HG03135 (cell line): ENCODE results near the gene NCOR1.

Experiments used
- ATAC-seq: cut with Tn5 transposase; IDR thresholded peaks from one replicate; pipeline ENCODE4 v1.9.1; 2021; ENCODE audit warnings: mild to moderate bottlenecking, moderate library complexity; ENCODE audit not compliant: unreplicated experiment

Gene NCOR1

DNA sequence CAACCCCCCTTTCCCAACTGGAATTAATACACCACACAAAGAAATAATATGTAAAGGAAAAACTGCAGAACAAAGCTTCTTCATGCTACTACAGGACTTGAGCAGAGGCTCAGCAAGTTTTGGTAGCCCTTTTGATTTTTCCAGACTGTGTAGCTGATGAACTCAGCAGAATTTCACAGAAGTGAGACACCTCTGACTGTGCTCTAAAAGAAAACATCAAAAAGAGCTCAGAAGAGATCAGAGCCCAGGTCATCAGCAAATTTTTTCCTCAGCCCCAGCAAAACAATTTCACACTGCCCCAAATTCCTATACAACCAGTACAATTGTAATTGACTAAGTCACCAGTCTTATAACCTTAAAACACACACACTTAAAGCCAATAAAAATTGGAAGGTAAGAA, 177.7 kb downstream of the NCOR1 start:
- no peak for ATAC-seq

GRCh38 chr17:16036261-16036660, 179.1 kb downstream of the NCOR1 start:
- ATAC-seq = no peak

DNA sequence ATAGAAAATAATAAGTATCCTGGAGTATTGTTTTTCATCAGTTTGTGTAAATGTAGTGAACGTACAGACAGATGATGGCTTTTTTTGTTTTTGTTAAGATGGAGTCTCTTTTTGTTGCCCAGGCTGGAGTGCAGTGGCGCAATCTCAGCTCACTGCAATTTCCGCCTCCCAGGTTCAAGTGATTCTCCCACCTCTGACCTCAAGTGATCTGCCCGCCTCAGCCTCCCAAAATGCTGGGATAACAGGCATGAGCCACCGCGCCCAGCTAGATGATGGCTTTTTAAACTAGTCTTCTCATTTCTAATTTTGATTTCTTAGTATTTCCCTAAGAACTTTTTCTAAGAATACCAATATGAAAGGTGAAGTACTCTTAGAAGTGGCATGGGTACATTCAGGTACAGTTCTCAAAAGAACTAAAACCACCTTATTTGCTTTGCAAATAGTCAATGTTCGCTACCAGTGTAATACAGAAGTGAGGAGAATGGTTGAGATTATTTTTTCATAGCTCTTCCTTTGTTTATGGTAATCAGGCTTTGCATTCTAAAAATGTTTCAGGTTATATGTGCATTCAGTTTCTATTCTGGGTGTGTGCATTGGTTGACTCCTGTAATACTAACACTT, 181.5 kb downstream of the NCOR1 start:
- no peak for ATAC-seq

- no peak for ATAC-seq
These were observed 187.4 kb downstream of the NCOR1 start for GRCh38 chr17:16027708-16028584.

DNA sequence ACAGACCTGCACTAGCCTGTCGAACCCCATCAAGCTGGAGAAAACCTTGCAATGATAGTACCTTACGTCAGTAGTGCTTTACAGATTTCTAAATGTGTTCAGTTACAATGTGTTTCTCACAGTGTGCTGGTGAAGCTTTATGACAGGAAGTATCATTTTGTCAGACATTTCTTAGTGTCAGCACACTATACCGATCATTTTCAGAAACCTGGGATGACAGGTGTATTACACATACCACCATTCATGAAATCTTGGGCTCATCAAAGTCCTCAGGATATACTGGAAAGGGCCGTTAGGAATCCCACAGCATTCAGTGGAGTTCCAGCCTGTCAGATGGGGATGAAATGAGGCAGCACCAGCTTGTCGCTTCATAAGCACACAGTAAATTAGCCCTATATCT, 188.4 kb downstream of the NCOR1 start:
- no peak for ATAC-seq

DNA sequence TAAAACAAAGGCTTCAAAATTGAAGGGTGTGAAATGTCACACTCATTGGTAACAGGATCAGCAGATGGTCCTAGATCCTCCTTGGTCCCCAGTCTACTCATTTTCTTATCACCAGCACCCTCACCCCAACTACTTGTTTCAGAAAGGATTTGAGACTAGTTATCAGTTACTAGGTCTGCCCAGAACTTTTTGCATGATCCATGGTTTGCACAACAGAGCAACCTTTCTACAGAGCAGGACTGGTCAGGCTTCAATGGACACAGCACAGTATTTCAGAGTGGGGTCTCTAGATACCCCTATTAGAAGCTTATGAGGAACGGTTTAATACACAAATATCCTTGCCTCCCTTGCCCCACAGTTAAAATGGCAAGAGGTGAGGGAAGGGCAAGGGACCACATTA, 190.1 kb downstream of the NCOR1 start:
- no peak for ATAC-seq

DNA sequence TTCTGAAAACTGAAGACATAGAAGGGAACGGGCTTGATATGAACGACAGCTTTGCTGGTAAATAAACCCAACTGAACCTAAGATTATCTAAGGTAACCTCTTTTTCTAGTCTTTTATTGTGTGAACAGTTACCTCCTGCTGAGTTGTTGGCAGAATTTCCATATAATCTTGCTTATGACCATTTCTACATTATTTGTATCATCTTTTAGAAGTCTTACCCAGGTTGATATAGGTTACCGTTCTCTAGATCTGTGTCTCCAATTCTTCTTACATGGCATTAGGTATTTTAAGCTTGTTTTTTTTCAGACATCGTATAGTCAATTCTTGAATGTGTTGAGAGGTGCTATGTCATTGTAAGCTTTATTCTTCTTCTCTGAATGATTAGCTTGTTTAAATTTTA, 191.5 kb downstream of the NCOR1 start:
- ATAC-seq = no peak

DNA sequence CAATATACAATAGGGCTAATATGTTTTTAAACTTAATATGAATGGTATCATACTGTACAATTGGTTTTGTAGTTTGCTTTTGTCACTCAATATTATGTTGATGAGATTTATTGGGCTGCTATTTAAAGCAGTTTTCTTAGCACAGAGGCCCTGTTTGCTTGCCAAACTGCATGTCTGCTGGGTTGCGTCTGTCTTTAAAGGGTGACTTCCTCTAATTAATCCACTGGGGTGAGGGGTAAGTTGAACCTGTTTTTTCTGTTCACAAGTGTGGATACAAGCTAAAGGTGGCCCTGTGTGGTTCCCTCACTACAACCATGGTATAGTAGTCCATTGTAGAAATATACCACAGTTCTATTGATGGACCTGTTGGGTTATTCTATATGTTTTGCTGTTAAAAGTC, 196.0 kb downstream of the NCOR1 start:
- no peak for ATAC-seq

GRCh38 chr17:16013943-16014407, 201.4 kb downstream of the NCOR1 start:
- no peak for ATAC-seq

- ATAC-seq = no peak
These were observed 207.9 kb downstream of the NCOR1 start for GRCh38 chr17:16007439-16007838.

GRCh38 chr17:16005636-16006035, 209.7 kb downstream of the NCOR1 start:
- ATAC-seq = no peak

GRCh38 chr17:16003841-16004240, 211.5 kb downstream of the NCOR1 start:
- ATAC-seq = no peak

DNA sequence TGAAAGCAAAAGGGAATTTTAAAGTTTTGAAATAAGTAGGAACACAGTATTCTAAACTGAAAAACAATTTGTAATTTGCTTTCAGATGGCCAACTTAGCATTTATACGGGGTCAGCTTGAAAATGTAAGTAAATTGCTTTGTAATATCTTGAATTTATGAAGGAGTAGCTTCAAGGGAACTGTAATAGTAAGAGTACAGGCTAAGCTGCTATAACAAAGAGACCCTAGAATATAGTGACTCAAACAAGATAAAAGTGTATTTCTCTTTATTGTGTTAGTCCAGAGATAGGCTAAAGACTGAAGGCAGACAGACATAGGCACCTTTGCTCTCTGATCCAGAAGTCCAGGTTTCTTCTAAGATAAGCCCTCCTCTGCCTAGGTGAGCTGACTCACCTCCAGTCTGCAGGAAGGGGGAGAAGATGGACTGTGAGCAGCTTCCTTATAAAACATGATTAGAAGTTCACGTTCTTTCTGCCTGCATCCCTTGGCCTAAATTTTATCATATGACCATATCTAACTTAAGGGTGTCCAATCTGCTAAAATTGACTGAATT, 212.6 kb downstream of the NCOR1 start:
- no peak for ATAC-seq

DNA sequence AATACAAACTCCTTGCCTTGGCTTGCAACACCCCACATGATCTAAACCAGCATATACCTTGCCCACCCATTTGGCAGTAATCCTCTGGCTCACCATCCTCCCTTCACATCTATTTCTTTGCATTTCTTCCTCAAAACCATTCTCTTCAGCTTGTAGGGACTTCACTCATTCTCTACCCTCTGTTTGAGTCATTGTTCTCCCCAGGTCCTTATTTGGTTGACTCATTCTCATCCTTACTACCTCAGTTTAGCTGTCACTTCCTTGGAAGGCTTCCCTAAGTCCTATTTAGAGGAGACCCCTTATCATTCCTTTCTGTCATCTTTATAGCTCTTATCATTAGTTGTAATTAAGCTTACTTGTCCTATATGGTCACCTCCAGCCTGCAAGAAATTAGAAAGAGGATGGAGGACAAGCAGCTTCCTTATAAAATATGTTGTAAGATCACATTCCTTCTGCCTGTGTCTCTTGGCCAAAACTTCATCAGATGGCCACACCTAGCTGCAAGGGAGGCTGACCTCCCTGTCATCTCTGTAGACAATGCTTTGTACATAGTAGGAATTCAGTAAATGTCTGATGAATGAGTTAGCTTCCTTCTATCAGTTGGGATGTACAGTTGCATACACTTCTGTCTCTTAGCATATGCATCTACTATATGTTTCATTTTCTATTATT, 214.0 kb downstream of the NCOR1 start:
- no peak for ATAC-seq

- ATAC-seq = peak; percentile 31
These were observed 215.1 kb downstream of the NCOR1 start for GRCh38 chr17:15999974-16000827.

GRCh38 chr17:15999141-15999973, 216.0 kb downstream of the NCOR1 start, which contains the start of the genes TTC19 and ZSWIM7:
Gene TTC19 (plus strand): TSS chr17:15999824. CDS start chr17:15999849, 25 bp downstream.
Gene ZSWIM7 (minus strand): TSS chr17:15999704. CDS start chr17:15999594, 110 bp downstream.
- peak; percentile 87 for ATAC-seq

- ATAC-seq = no peak
These were observed 217.2 kb downstream of the NCOR1 start for GRCh38 chr17:15998031-15998562.

GRCh38 chr17:15996322-15996721, 219.0 kb downstream of the NCOR1 start:
- no peak for ATAC-seq
